HG02623 (cell line): ENCODE data around the gene BCL6.

Experiments used
- ATAC-seq: cut with Tn5 transposase; IDR thresholded peaks from one replicate; pipeline ENCODE4 v1.9.1; 2021; ENCODE audit warnings: moderate library complexity; ENCODE audit not compliant: unreplicated experiment

Gene BCL6

GRCh38 chr3:187739561-187740332 lies 5.5 kb downstream of the BCL6 start:
- peak; percentile 31 for ATAC-seq

DNA sequence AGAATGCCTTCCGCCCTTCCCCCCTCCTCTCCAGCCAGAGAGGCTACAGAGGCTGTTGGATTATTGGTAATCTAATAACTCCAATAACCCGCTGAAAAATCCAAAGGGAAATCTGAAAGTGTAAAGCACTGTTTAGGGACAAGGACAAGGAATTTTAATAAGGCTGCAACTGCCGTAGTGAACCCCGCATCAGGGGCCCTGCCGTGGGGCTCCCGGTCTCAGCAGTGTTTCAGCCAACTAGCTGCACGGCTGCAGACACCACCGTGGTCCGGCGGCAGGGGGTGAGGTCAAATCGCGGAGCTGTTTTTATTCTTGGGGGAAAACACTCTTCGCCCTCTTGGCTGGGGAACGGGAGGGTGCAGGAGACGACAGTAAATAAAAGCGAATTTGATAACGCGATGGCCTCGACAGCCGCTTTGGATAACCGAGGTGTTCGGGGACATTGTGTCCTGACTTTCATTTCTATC lies 6.1 kb downstream of the BCL6 start:
- no peak for ATAC-seq

DNA sequence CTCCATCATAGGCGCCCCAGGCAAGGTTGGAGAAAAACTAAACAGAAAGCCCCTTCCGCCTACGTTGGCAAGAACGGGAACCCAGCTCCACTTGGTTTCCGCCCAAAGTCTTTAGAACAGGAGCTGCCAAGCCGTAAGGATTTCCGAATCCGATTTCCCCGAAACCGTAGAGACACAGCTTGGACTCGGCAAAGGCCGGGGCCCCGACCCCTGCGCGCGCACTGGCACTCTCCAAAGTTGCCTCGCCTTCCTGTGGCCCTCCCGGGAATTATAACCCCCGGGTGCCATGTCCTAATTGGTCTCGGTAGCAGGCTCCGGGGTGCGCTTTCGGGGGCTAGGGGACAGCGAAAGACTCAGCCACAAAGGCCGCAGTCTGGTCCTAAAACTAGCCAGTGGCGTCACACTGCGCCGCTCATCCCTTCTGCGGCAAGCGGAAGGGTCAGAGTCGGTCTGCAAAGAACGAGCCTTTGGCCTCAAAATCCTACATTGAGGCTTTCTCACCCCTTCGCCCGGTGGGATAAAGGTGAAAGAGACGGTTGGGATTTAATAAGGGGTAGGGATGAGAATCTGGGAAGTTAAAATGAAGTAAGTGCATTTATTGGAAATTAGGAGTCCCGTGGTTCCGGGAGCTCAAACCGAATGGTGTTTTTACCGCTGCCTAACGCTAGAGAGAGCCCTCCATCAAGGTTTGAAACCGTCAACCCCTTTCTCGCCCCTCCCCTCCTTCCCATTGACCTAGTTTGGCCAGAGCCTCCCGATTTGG lies 6.8 kb downstream of the BCL6 start:
- ATAC-seq = peak; percentile 54

DNA sequence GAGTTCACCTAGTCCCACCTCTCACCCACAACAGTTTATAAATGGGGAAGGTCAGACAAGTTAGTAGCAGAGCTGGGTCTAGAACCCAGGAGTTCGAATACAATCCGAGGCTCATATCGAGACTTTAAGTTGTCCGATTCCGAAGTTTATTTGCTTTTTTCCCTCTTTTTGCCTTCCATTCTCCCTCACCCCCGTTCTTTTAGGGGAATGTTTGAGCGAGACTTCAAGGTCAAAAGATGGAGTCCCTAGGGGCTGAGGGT lies 7.3 kb downstream of the BCL6 start:
- ATAC-seq = no peak

GRCh38 chr3:187737368-187738070 lies 7.7 kb downstream of the BCL6 start:
- ATAC-seq = no peak

- no peak for ATAC-seq
Observed at GRCh38 chr3:187737006-187737367, 8.3 kb downstream of the BCL6 start.

DNA sequence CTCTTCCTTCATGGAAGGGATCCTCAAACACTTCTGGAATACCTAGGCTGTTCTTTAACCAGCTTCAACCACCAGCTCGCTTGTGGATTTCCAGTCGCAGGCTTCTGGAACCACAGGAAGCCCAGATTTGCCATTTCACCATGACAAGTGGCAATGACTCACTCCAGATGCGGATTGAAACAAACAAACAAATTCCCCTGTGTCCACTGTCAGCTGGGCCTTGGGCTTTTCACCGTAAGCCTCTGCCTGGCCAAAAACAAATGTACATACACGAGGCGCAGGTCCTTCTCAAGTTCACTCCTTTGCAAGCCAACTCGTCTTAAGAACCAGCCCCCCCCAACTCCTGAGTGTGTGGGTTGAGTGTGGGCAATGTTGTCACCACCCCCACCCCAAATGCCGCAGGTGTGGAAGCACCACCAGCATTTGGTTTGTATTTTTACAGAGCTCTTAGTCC lies 8.8 kb downstream of the BCL6 start:
- no peak for ATAC-seq

GRCh38 chr3:187735837-187736236 lies 9.4 kb downstream of the BCL6 start:
- no peak for ATAC-seq

DNA sequence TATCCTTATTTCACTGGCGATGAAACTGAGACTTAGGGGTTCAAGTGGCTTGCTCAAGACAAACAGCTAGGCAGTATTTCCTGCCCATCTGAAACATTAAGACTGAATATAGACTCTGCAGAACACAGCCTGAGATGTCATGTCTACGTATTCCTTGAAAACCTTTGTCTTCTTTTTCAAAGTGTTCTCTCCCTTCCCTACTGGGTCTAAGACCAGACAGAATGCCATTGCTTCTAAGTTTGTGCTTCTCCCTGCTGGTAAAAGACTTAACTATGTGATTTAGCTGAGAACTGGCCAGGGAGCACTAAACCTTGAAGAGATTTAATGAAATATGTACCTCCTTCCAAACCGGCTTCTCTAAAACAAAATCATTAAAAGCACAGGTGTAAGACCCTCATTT lies 9.9 kb downstream of the BCL6 start:
- ATAC-seq = no peak

- no peak for ATAC-seq
Observed at GRCh38 chr3:187734841-187735240, 10.4 kb downstream of the BCL6 start.

GRCh38 chr3:187733371-187733770 lies 11.9 kb downstream of the BCL6 start:
- ATAC-seq = no peak

DNA sequence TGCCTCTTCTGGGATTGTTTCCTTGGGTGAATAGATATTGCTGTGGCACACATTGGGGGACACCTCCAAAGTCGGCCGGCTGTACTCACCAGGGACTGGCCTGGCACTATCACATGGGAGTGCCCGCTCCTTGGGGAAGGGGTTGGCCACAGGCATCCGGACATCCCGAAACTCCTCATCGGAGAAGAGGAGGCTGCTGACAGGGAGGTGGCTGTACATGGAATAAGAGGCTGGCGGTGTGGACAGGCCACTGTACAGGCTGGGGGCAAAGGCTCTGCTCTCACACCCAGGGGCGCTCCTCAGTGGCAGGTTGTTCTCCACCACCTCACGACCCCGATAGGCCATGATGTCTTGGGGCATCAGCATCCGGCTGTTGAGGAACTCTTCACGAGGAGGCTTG lies 15.7 kb downstream of the BCL6 start:
- no peak for ATAC-seq

- ATAC-seq = no peak
Observed at GRCh38 chr3:187728940-187729583, 16.2 kb downstream of the BCL6 start.

- ATAC-seq = no peak
Observed at GRCh38 chr3:187728248-187728647, 17.0 kb downstream of the BCL6 start.

GRCh38 chr3:187726564-187726963 lies 18.7 kb downstream of the BCL6 start:
- ATAC-seq = no peak

GRCh38 chr3:187725653-187726370 lies 19.5 kb downstream of the BCL6 start:
- no peak for ATAC-seq

- ATAC-seq = no peak
Observed at GRCh38 chr3:187725224-187725623, 20.0 kb downstream of the BCL6 start.

DNA sequence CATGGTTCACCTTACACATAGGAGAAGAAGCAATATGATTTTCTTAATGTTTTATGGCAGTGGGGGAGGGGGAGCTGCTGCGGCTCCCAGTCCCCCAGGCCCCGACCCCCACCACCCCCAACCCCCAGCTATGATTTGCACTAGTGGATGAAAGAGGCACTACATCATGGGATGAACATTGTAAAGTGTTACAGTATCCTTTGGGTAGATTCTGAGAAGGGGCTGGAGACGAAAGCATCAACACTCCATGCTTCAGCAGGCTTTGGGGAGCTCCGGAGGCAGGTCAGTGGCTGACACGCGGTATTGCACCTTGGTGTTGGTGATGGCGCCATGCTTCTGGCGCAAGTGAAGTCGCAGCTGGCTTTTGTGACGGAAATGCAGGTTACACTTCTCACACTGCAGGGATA lies 23.1 kb downstream of the BCL6 start:
- no peak for ATAC-seq

DNA sequence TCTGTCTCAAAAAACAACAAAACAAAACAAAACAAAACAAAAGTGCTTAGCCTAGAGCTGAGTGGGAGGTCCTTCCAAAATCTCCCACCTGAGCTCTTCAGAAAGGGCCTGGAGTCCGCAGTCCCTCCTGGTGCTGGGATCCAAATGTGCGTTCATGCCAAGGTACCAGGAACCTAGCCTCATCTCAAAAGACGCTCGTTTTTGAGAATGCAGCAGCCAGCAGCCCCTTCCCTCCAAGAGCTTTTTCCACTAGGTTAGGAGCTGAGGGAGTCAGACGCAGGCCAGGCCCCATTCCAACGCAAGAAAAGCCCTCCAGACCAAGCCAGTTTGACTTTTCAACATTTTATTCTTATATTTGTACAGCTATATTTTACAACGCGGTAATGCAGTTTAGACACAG lies 24.2 kb downstream of the BCL6 start:
- ATAC-seq = no peak

- no peak for ATAC-seq
Observed at GRCh38 chr3:187720337-187720670, 25.0 kb downstream of the BCL6 start.
